ENCODE data around the gene TMPRSS7. TPM values are rescaled to one million over a fixed set of nuclear protein-coding genes. Genes with fewer than 3 reads are reported as not detected.

The TMPRSS7 gene
- total and polyA plus RNA-seq, 10 donors = not detected

DNA sequence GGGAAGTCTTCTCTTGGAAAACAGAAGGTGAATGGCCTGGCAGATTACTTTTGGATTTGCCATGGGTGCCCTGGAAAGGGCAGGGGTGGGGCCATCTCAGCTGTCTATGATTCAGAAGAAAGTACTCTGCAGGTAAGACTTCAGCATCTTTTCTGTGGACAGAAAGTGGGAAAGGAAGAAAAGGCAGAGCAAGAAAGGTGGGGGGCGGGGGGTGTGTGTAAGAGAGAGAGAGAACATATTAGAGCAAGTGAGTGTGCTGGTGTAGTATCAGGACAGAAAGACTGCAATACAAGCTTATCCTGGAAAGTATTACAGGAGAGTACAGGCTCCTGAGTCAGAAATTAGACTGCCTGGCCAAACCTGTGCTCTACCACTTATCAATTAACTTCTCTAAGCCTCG lies 30.3 kb upstream of the TMPRSS7 start:
- TF ChIP-seq POLR2A (IDR thresholded peaks at IDR 0.05) (no peak), POLR2AphosphoS5 (IDR thresholded peaks at IDR 0.05) (no peak), CTCF (IDR thresholded peaks at IDR 0.05 in 8 of 11, conservative IDR thresholded peaks at IDR 0.05 in 3 of 11) (no peak)
- 82 to 94% (median 84%) methylated on average over 2 of the region's 2 CpGs for WGBS, 5 donors
- H3K9me3 ChIP-seq = no peaks in the 10 kb centered on the region

GRCh38 chr3:112004669-112005068 lies 29.9 kb upstream of the TMPRSS7 start:
- intact Hi-C loops (cut with DNase I; ENCODE audit: low total_unique reads) = no loop called here
- Histone ChIP-seq H3K36me3 (no peaks in the 10 kb centered on the region), H3K4me3 (no peak overlapping the region), H3K9me3 (no peaks in the 10 kb centered on the region), H3K27me3 (replicated peaks in 1 of 7) (peaks cover 0 to 11% (median 2%) of the 10 kb centered on the region in 7 donors), H3K4me1 (peaks cover 0 to 6% (median under 1%) of the 10 kb centered on the region in 6 donors), H3K27ac (no peak overlapping the region)
- DNase-seq = no peak
- TF ChIP-seq CTCF (IDR thresholded peaks at IDR 0.05 in 8 of 11, conservative IDR thresholded peaks at IDR 0.05 in 3 of 11) (no peak), POLR2A (IDR thresholded peaks at IDR 0.05) (no peak), POLR2AphosphoS5 (IDR thresholded peaks at IDR 0.05) (no peak)
- 90 to 100% (median 94%) methylated on average over 2 of the region's 2 CpGs for WGBS, 5 donors

More for the DNA sequence above, 30.3 kb upstream of the TMPRSS7 start:
- H3K27me3 ChIP-seq (replicated peaks in 1 of 7) = peaks cover 0 to 15% (median 6%) of the 10 kb centered on the region in 7 donors
- H3K4me1 ChIP-seq = peaks cover 0 to 10% (median 5%) of the 10 kb centered on the region in 6 donors
- no peaks in the 10 kb centered on the region for H3K36me3 ChIP-seq
- DNase-seq = no peak
- H3K27ac ChIP-seq = no peak overlapping the region
- no peak overlapping the region for H3K4me3 ChIP-seq
- intact Hi-C loops (cut with DNase I; ENCODE audit: low total_unique reads) = no loop called here

DNA sequence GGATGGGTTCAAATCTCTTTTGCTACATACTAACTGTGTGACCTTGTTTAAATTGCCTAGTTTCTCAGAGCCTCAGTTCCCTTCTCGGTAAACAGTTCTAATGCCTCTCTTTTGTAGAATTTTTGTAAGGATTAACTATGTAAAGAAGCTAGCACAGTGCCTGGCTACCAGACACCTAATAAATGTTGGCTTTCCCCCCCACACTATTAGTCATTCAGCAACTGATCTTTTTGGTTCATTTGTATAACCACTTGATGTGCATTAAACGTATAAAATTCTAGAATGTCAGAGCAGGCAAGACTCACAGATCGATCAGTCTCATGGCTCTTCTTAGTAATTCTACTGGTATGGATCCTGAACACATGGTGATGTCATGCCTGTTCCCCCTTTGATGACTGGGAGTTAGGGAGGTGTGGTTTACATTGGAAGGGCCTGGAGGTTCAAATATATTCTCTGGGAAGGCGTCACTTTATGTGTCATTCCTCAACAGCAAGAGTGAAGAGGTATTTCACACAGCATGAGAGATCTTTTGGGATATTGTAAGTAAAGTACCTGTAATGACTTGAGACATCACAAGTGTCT lies 29.4 kb upstream of the TMPRSS7 start:
- H3K27ac ChIP-seq = no peak overlapping the region
- H3K27me3 ChIP-seq (replicated peaks in 1 of 7) = peaks cover 0 to 5% (median 0%) of the 10 kb centered on the region in 7 donors
- no peak overlapping the region for H3K4me3 ChIP-seq
- intact Hi-C loops (cut with DNase I; ENCODE audit: low total_unique reads) = no loop called here
- no peaks in the 10 kb centered on the region for H3K36me3 ChIP-seq
- peaks cover 0 to 3% (median 0%) of the 10 kb centered on the region in 6 donors for H3K4me1 ChIP-seq
- WGBS, 5 donors = 60 to 86% (median 68%) methylated on average over 4 of the region's 4 CpGs
- no peaks in the 10 kb centered on the region for H3K9me3 ChIP-seq
- TF ChIP-seq POLR2AphosphoS5 (IDR thresholded peaks at IDR 0.05) (no peak), CTCF (IDR thresholded peaks at IDR 0.05 in 8 of 11, conservative IDR thresholded peaks at IDR 0.05 in 3 of 11) (no peak), POLR2A (IDR thresholded peaks at IDR 0.05) (no peak)
- no peak for DNase-seq

DNA sequence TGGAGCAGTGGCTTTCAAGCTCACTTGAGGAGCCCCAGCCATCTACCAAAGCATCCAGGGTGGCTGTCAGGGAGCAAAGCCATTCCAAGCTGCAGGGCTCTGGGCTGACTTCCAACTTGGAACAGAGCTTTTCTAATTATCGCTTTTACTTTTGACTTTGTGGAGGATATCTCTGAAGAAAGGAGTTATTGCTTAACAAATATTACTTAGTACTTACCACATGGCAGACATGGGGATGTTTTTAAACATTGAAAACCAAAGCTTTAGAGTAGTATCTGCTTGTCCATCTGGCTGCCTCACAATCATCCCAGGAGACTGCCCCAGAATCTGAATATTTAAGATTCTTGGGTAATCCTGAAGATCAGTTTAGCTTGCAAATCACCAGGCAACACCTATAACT lies 26.9 kb upstream of the TMPRSS7 start:
- Histone ChIP-seq H3K27me3 (replicated peaks in 1 of 7) (no peaks in the 10 kb centered on the region), H3K9me3 (no peaks in the 10 kb centered on the region), H3K36me3 (no peaks in the 10 kb centered on the region), H3K4me3 (no peak overlapping the region), H3K27ac (no peak overlapping the region), H3K4me1 (peaks cover 0 to 6% (median 2%) of the 10 kb centered on the region in 6 donors)
- TF ChIP-seq POLR2A (IDR thresholded peaks at IDR 0.05) (no peak), CTCF (IDR thresholded peaks at IDR 0.05 in 8 of 11, conservative IDR thresholded peaks at IDR 0.05 in 3 of 11) (no peak), POLR2AphosphoS5 (IDR thresholded peaks at IDR 0.05) (no peak)
- DNase-seq = no peak
- intact Hi-C loops (cut with DNase I; ENCODE audit: low total_unique reads) = no loop called here
- WGBS, 5 donors = 54 to 94% (median 65%) methylated on average over 1 of the region's 1 CpG
